Measurements from ENCODE around the gene FBLN1.

DNA sequence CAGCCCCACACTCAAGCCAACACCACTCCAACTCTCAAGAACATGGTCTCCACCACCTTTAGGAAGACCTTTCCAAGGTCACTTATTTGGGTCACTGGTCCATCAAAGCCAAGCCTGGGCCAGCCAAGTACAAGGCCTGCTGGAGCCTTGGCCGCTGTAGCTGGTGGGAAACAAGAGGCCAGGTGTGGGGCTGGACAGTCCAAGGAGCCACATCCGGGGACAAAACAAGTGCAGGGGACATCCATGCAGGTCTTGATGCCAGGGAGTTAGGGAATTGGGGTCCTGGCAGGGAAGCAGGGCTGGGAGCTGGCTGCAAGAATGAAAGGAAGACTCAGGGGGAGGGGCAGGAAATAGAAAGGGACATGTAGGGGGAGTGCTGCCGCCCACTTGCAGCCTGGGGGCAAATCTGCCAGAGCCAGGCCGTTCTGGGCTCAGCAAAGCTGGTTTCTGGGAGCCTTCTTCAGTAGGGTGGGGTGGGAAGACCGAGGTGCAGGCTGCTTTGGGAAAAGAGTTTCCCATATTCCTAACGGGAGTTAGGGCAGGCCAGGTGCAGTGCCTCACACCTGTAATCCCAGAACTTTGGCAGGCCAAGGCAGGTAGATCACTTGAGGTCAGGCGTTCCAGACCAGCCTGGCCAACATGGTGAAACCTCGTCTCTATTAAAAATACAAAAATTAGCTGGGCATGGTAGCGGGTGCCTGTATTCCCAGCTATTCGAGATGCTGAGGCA, 99.5 kb downstream of the FBLN1 start:
- TF ChIP-seq TEAD4 (CRISPR knock-in tag; IDR thresholded peaks at IDR 0.05) = no peak
- TF ChIP-seq, protein P1, sequence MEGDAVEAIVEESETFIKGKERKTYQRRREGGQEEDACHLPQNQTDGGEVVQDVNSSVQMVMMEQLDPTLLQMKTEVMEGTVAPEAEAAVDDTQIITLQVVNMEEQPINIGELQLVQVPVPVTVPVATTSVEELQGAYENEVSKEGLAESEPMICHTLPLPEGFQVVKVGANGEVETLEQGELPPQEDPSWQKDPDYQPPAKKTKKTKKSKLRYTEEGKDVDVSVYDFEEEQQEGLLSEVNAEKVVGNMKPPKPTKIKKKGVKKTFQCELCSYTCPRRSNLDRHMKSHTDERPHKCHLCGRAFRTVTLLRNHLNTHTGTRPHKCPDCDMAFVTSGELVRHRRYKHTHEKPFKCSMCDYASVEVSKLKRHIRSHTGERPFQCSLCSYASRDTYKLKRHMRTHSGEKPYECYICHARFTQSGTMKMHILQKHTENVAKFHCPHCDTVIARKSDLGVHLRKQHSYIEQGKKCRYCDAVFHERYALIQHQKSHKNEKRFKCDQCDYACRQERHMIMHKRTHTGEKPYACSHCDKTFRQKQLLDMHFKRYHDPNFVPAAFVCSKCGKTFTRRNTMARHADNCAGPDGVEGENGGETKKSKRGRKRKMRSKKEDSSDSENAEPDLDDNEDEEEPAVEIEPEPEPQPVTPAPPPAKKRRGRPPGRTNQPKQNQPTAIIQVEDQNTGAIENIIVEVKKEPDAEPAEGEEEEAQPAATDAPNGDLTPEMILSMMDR (IDR thresholded peaks at IDR 0.05) = no peak
- TF ChIP-seq, protein P2, sequence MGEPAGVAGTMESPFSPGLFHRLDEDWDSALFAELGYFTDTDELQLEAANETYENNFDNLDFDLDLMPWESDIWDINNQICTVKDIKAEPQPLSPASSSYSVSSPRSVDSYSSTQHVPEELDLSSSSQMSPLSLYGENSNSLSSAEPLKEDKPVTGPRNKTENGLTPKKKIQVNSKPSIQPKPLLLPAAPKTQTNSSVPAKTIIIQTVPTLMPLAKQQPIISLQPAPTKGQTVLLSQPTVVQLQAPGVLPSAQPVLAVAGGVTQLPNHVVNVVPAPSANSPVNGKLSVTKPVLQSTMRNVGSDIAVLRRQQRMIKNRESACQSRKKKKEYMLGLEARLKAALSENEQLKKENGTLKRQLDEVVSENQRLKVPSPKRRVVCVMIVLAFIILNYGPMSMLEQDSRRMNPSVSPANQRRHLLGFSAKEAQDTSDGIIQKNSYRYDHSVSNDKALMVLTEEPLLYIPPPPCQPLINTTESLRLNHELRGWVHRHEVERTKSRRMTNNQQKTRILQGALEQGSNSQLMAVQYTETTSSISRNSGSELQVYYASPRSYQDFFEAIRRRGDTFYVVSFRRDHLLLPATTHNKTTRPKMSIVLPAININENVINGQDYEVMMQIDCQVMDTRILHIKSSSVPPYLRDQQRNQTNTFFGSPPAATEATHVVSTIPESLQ (CRISPR knock-in tag; IDR thresholded peaks at IDR 0.05) = no peak
- TF ChIP-seq ZNF263 (CRISPR knock-in tag; IDR thresholded peaks at IDR 0.05; ENCODE audit: low read depth) = no peak
